Urinary bladder (tissue), 4 donors: ENCODE measurements around the gene THOP1. TPM values are rescaled to one million over a fixed set of nuclear protein-coding genes. Genes with fewer than 3 reads are reported as not detected.

Experiments used
- DNase-seq: peaks from one replicate; pipeline ENCODE4 v3.0.0-alpha.2; 2015; ENCODE audit errors: extremely low spot score
- H3K27ac ChIP-seq: one replicate; pipeline ENCODE4 v1.5.1; 2013; ENCODE audit warnings: low read depth, mild to moderate bottlenecking, moderate library complexity
- H3K36me3 ChIP-seq: one replicate; pipeline ENCODE4 v1.6.1; 2013; ENCODE audit warnings: mild to moderate bottlenecking, moderate library complexity; ENCODE audit not compliant: insufficient read depth
- H3K4me1 ChIP-seq: one replicate; pipeline ENCODE4 v1.6.1; 2013; ENCODE audit warnings: mild to moderate bottlenecking, moderate library complexity; ENCODE audit not compliant: insufficient read depth
- H3K4me3 ChIP-seq: one replicate; pipeline ENCODE4 v1.5.1; 2013; ENCODE audit warnings: low read depth, low read length
- WGBS: extraction: QIAGEN DNeasy Blood & Tissue Kit; methylation state at CpG from one replicate; pipeline ENCODE4 v1.1.7; 2013; 5-methylcytosine and 5-hydroxymethylcytosine counted together
- polyA plus RNA-seq: library from polyadenylated mRNA; stranded (reverse); fragments of 200-250 nt; gene quantifications from one replicate; pipeline ENCODE4 v1.2.3, GENCODE V29; 2013
- total RNA-seq: library from RNA; depleted of rRNA; stranded (reverse); fragments of >200 nt; gene quantifications from one replicate; pipeline ENCODE4 v1.2.3, GENCODE V29; 2014
- donor health status: healthy with polysubstance abuse.
- donor health status: healthy.

The THOP1 gene
- total and polyA plus RNA-seq, 2 donors: 29.2 to 50.4 TPM

GRCh38 chr19:2768365-2769132 is 16.8 kb upstream of the THOP1 start:
- peaks cover 1% of the 10 kb centered on the region for H3K36me3 ChIP-seq
- H3K4me1 ChIP-seq: no peaks in the 10 kb centered on the region
- 93% methylated on average over 29 of the region's 29 CpGs for WGBS
- DNase-seq: no peak
- H3K27ac ChIP-seq: no peak overlapping the region
- H3K4me3 ChIP-seq: no peak overlapping the region

GRCh38 chr19:2769218-2769617 is 16.1 kb upstream of the THOP1 start:
- no peaks in the 10 kb centered on the region for H3K36me3 ChIP-seq

GRCh38 chr19:2770055-2771013 is 15.0 kb upstream of the THOP1 start:
- 56% methylated on average over 40 of the region's 40 CpGs for WGBS
- DNase-seq: peak; percentile 18
- no peak overlapping the region for H3K4me3 ChIP-seq
- H3K27ac ChIP-seq: no peak overlapping the region
- H3K36me3 ChIP-seq: no peaks in the 10 kb centered on the region
- no peaks in the 10 kb centered on the region for H3K4me1 ChIP-seq

More at GRCh38 chr19:2769218-2769617, 16.1 kb upstream of the THOP1 start:
- 93% methylated on average over 8 of the region's 8 CpGs for WGBS
- no peak overlapping the region for H3K27ac ChIP-seq
- H3K4me1 ChIP-seq: no peaks in the 10 kb centered on the region
- DNase-seq: no peak
- no peak overlapping the region for H3K4me3 ChIP-seq

- Histone ChIP-seq H3K27ac (no peak overlapping the region), H3K36me3 (no peaks in the 10 kb centered on the region), H3K4me3 (no peak overlapping the region), H3K4me1 (no peaks in the 10 kb centered on the region)
- WGBS: 69% methylated on average over 29 of the region's 29 CpGs
- DNase-seq: no peak
Observed at GRCh38 chr19:2771786-2772674, 13.3 kb upstream of the THOP1 start.

- Histone ChIP-seq H3K27ac (no peak overlapping the region), H3K4me3 (no peak overlapping the region), H3K36me3 (peaks cover 1% of the 10 kb centered on the region), H3K4me1 (no peaks in the 10 kb centered on the region)
- 90% methylated on average over 32 of the region's 32 CpGs for WGBS
- no peak for DNase-seq
Observed at GRCh38 chr19:2774083-2774679, 11.1 kb upstream of the THOP1 start.

GRCh38 chr19:2774953-2775555 is 10.2 kb upstream of the THOP1 start:
- Histone ChIP-seq H3K4me3 (no peak overlapping the region), H3K4me1 (no peaks in the 10 kb centered on the region), H3K36me3 (peaks cover 2% of the 10 kb centered on the region), H3K27ac (no peak overlapping the region)
- DNase-seq: no peak
- WGBS: 90% methylated on average over 24 of the region's 24 CpGs

- Histone ChIP-seq H3K27ac (no peak overlapping the region), H3K36me3 (peaks cover 2% of the 10 kb centered on the region), H3K4me3 (no peak overlapping the region), H3K4me1 (no peaks in the 10 kb centered on the region)
- no peak for DNase-seq
- 79% methylated on average over 29 of the region's 29 CpGs for WGBS
Observed at GRCh38 chr19:2775556-2776430, 9.5 kb upstream of the THOP1 start.

- Histone ChIP-seq H3K36me3 (peaks cover 2% of the 10 kb centered on the region), H3K27ac (no peak overlapping the region), H3K4me1 (no peaks in the 10 kb centered on the region), H3K4me3 (no peak overlapping the region)
- DNase-seq: no peak
- whole genome bisulfite sequencing: 89% methylated on average over 19 of the region's 19 CpGs
Observed at GRCh38 chr19:2777952-2778683, 7.2 kb upstream of the THOP1 start.

GRCh38 chr19:2779121-2779740 is 6.1 kb upstream of the THOP1 start:
- Histone ChIP-seq H3K27ac (no peak overlapping the region), H3K36me3 (peaks cover 2% of the 10 kb centered on the region), H3K4me3 (no peak overlapping the region), H3K4me1 (no peaks in the 10 kb centered on the region)
- DNase-seq: no peak
- 77% methylated on average over 14 of the region's 14 CpGs for WGBS

- WGBS: 87% methylated on average over 7 of the region's 7 CpGs
- Histone ChIP-seq H3K27ac (no peak overlapping the region), H3K4me1 (no peaks in the 10 kb centered on the region), H3K4me3 (no peak overlapping the region), H3K36me3 (peaks cover 2% of the 10 kb centered on the region)
- DNase-seq: no peak
Observed at GRCh38 chr19:2780284-2780683, 5.0 kb upstream of the THOP1 start.

- Histone ChIP-seq H3K4me1 (no peaks in the 10 kb centered on the region), H3K27ac (peak overlapping the region; percentile 72), H3K36me3 (peaks cover 2% of the 10 kb centered on the region), H3K4me3 (peak overlapping the region; percentile 95)
- 2% methylated on average over 24 of the region's 24 CpGs for WGBS
- no peak for DNase-seq
Observed at GRCh38 chr19:2782329-2782935, 2.9 kb upstream of the THOP1 start.
